Dendritic cell treated with granulocyte-macrophage colony-stimulating factor and Interleukin-4, amounts not matched to agents 40 ng/mL and 50 ng/mL, for 4 days (primary cell): ENCODE data around the gene MYOG.

Source experiments
- H3K27ac Mint-ChIP-seq: one replicate; pipeline ENCODE4 v1.8.0; 2022; ENCODE audit warnings: mild to moderate bottlenecking, mixed read lengths
- H3K27me3 Mint-ChIP-seq: one replicate; pipeline ENCODE4 v1.8.0; 2022; ENCODE audit warnings: mild to moderate bottlenecking, mixed read lengths
- H3K36me3 Mint-ChIP-seq: one replicate; pipeline ENCODE4 v1.8.0; 2022; ENCODE audit warnings: low read depth, mixed read lengths
- H3K4me1 Mint-ChIP-seq: one replicate; pipeline ENCODE4 v1.8.0; 2022; ENCODE audit warnings: low read depth, mixed read lengths
- H3K4me3 Mint-ChIP-seq: one replicate; pipeline ENCODE4 v1.8.0; 2022; ENCODE audit warnings: mild to moderate bottlenecking, moderate library complexity, mixed read lengths
- H3K9me3 Mint-ChIP-seq: one replicate; pipeline ENCODE4 v1.8.0; 2022; ENCODE audit warnings: mixed read lengths
- intact Hi-C: fragments of 100-400 bp; cut with micrococcal nuclease; formaldehyde crosslinking; loops from one replicate; pipeline ENCODE4 v1.15.0; 2022

Gene MYOG

GRCh38 chr1:203045821-203046594 is 39.8 kb downstream of the MYOG start:
- Mint-ChIP-seq H3K4me3 (no peak overlapping the region), H3K27me3 (peaks cover 31% of the 10 kb centered on the region), H3K4me1 (peaks cover 25% of the 10 kb centered on the region), H3K27ac (no peak overlapping the region), H3K36me3 (no peaks in the 10 kb centered on the region), H3K9me3 (no peaks in the 10 kb centered on the region)
- intact Hi-C loops, result no loop called here

DNA sequence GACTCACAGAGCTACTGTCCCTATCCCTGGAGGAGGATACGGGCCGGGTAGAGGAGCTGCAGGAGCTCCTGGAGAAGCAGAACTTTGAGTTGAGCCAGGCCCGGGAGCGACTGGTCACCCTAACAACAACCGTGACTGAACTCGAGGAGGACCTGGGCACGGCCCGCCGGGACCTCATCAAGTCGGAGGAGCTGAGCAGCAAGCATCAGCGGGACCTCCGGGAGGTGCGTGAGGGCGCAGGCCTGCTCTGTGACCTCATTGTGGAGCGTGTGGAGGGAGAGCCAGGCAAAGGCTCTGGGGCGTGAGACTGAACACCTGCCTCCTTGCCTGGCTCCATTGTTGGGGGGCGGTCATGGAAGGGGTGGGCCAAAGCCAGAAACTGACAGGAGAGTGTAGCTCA is 40.5 kb downstream of the MYOG start:
- Mint-ChIP-seq H3K4me1 (peaks cover 18% of the 10 kb centered on the region), H3K27ac (no peak overlapping the region), H3K36me3 (no peaks in the 10 kb centered on the region), H3K27me3 (peaks cover 33% of the 10 kb centered on the region), H3K9me3 (no peaks in the 10 kb centered on the region), H3K4me3 (no peak overlapping the region)
- intact Hi-C loops, result no loop called here

GRCh38 chr1:203044546-203045250 is 41.1 kb downstream of the MYOG start:
- intact Hi-C loops, result no loop called here
- Mint-ChIP-seq H3K4me3 (no peak overlapping the region), H3K36me3 (no peaks in the 10 kb centered on the region), H3K9me3 (no peaks in the 10 kb centered on the region), H3K4me1 (peaks cover 16% of the 10 kb centered on the region), H3K27ac (no peak overlapping the region), H3K27me3 (peaks cover 32% of the 10 kb centered on the region)

GRCh38 chr1:203043830-203044545 is 41.8 kb downstream of the MYOG start:
- intact Hi-C loops, result no loop called here
- H3K36me3 Mint-ChIP-seq, result no peaks in the 10 kb centered on the region
- H3K4me1 Mint-ChIP-seq, result peaks cover 16% of the 10 kb centered on the region
- peaks cover 37% of the 10 kb centered on the region for H3K27me3 Mint-ChIP-seq
- H3K4me3 Mint-ChIP-seq, result no peak overlapping the region
- no peak overlapping the region for H3K27ac Mint-ChIP-seq
- H3K9me3 Mint-ChIP-seq, result no peaks in the 10 kb centered on the region

DNA sequence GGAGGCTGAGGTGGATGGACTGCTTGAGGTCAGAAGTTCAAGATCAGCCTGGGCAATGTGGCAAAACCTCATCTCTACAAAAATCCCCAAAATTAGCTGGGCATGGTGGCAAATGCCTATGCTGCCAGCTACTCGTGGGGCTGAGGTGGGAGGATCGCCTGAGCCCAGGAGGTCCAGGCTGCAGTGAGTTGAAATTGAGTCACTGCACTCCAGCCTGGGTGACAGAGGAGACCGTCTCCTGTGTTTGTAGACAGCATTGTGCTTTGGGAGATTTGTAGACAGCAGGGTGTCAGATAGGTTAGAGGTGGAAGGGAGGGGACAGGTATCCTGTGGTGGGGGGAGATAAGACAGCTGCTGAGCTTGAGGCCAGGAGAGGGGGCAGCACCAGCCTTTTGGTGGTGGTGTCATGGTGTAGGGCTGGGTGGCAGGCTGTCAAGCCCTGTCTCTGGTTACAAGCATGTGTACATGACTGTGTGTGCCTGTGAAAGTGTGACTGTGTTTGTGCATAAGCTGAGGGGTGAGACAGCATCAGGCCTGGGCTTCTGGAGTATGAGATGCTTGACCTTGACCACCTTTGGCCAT is 44.4 kb downstream of the MYOG start:
- Mint-ChIP-seq H3K36me3 (no peaks in the 10 kb centered on the region), H3K9me3 (no peaks in the 10 kb centered on the region), H3K27ac (no peak overlapping the region), H3K4me1 (peaks cover 8% of the 10 kb centered on the region), H3K4me3 (no peak overlapping the region), H3K27me3 (peaks cover 51% of the 10 kb centered on the region)
- intact Hi-C loops, result no loop called here

DNA sequence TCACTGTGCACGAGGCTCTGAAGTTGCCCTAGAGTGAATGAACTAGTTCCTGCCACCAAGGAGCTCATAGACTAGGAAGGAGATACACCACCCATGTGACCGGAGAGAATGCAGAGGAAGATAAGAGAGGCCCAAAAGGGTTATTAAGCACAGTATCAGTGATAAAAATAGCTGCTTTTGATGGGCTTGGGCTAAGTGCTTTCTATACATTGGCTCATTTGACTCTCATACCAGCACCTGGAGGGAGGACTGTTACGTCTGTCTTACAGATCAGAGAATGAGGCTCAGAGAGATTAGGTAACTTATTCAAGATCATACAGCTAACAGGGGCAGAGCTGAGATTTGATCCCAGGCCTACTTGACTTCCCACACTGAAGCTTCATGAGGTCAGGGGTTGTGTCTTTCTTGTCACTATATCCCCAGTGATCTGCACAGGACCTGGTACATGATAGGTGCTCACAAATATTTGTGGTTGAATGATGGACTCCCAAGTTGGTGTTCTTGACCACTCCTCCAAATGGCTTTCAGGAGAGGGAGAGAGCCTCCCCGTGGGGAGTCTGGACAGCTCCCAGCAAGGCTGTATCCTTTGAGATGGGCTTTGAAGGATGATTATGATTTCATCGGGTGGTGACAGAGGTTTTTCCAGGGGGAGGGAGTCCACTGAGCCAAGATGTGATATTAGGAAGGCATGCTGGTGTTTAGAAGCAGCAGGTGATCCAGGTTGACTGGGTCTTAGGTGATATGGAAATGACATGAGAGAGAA is 45.1 kb downstream of the MYOG start:
- intact Hi-C loops, result no loop called here
- no peaks in the 10 kb centered on the region for H3K9me3 Mint-ChIP-seq
- no peaks in the 10 kb centered on the region for H3K36me3 Mint-ChIP-seq
- peaks cover 8% of the 10 kb centered on the region for H3K4me1 Mint-ChIP-seq
- H3K27ac Mint-ChIP-seq, result no peak overlapping the region
- no peak overlapping the region for H3K4me3 Mint-ChIP-seq
- peaks cover 51% of the 10 kb centered on the region for H3K27me3 Mint-ChIP-seq

DNA sequence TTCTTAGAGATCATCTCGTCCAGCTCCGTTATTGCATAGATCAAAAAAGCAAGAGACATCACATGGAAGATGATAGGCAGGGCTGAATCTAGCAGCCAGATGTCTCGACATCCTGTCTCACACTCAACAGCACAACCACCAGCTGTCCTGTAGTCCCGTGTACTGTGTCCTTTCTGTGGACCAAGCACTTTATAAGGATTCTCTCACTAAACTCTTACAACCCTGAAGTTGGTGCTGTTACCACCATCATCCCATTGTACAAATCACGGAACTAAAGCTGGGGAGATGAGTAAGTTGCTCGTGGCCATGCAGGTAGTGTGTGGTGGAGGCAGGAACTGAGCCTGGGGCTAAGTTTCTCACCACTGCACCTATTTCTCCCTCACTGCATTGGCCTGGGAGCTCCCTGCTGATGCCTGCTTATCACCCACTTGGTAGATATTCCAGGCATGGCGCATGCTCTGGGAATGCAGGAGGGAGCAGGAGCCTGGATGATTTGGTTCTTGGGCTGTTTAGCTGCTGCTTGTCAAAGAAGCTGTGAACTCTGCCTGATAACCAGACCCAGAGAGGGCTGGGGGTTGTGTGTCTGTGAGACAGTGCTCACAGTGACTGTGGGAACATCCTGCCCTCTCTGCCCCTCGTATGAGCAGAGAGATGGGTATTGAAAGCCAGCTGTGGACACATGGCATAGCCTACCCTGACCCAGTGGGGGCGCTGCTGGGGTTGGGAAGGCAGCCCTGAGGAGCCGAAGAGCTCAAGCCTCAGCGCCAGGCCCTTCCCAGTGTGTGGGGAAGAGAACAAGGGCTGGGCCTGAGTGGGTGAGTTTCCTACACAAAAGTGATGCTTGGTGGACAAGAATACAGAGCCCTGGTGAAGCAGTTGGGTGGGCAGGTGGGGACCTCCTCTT is 46.0 kb downstream of the MYOG start:
- Mint-ChIP-seq H3K4me1 (peaks cover 16% of the 10 kb centered on the region), H3K27ac (no peak overlapping the region), H3K9me3 (no peaks in the 10 kb centered on the region), H3K27me3 (peaks cover 49% of the 10 kb centered on the region), H3K4me3 (no peak overlapping the region), H3K36me3 (no peaks in the 10 kb centered on the region)
- intact Hi-C loops, result loop anchor here (1.0 to 5.0 kb wide), 4 partner anchors 77 to 229 kb away; no protein-coding TSS in a partner anchor

GRCh38 chr1:203038891-203039608 is 46.8 kb downstream of the MYOG start:
- intact Hi-C loops, result loop anchor here (1.0 to 5.0 kb wide), 4 partner anchors 78 to 230 kb away; no protein-coding TSS in a partner anchor
- peaks cover 24% of the 10 kb centered on the region for H3K4me1 Mint-ChIP-seq
- H3K36me3 Mint-ChIP-seq, result no peaks in the 10 kb centered on the region
- no peak overlapping the region for H3K27ac Mint-ChIP-seq
- H3K27me3 Mint-ChIP-seq, result peaks cover 43% of the 10 kb centered on the region
- no peaks in the 10 kb centered on the region for H3K9me3 Mint-ChIP-seq
- H3K4me3 Mint-ChIP-seq, result no peak overlapping the region

DNA sequence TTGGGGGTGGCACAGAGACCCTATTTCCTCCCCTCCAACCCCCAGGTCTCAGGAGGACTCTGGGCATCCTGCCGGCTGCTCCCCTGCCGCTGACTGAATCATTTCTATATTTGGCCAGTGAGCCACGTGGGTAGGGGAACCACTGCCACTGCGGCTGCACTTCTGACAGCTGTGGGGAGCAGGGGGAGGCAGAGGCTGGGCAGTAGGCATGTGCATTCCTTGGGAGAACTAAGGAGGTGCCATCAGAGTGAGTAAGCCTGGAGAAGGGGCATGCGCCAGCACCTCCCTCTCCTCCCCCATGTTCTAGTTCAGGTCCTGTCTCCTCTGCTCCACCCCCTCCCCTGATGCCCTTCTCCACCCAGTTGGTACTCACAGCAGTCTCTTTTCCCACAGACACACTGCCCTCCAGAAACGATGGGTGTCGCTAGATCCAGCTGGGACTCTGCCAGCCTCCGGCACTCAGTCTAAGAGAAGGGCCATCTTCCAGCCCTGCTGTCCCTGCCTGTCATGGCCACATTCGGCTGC is 47.5 kb downstream of the MYOG start:
- Mint-ChIP-seq H3K4me1 (peaks cover 24% of the 10 kb centered on the region), H3K4me3 (no peak overlapping the region), H3K27ac (no peak overlapping the region), H3K27me3 (peaks cover 43% of the 10 kb centered on the region), H3K36me3 (no peaks in the 10 kb centered on the region), H3K9me3 (no peaks in the 10 kb centered on the region)
- intact Hi-C loops, result loop anchor here (5.0 kb wide), 1 partner anchor 79 kb away; no protein-coding TSS in a partner anchor

DNA sequence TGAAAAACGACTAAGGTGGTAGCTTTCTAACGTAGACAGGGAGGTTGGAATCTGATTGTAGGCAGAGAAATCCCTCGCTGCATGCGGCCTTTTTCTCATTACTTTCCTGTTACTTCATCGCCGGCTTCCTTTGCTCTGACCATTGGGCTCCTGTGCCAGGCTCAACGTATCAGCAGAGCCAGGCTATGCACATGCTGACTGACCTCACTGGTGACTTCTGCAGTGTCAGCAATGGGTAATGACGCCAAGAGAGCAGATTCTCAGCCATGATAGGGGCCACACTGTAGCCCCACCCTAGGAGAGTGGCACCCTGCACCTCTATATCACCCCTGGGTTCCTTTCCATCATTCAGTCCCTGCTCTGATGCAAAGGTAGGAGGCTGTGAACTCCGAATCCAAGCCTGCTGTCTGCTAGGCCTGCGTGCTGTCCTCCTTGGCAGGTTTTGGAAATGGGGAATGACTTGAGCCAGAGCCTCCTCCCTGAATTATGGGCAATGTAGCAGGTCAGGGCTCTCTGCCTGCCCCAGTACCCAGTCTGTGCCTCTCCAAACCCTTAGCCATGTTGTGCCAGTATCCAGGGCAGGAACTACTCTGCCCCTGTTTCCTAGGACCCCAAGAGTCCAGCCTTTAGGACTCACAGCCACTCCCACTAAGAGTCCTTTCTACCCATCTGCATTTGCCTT is 48.2 kb downstream of the MYOG start:
- intact Hi-C loops, result loop anchor here (5.0 kb wide), 1 partner anchor 80 kb away; no protein-coding TSS in a partner anchor
- no peaks in the 10 kb centered on the region for H3K36me3 Mint-ChIP-seq
- peaks cover 43% of the 10 kb centered on the region for H3K27me3 Mint-ChIP-seq
- H3K27ac Mint-ChIP-seq, result no peak overlapping the region
- peaks cover 24% of the 10 kb centered on the region for H3K4me1 Mint-ChIP-seq
- H3K9me3 Mint-ChIP-seq, result no peaks in the 10 kb centered on the region
- H3K4me3 Mint-ChIP-seq, result no peak overlapping the region

DNA sequence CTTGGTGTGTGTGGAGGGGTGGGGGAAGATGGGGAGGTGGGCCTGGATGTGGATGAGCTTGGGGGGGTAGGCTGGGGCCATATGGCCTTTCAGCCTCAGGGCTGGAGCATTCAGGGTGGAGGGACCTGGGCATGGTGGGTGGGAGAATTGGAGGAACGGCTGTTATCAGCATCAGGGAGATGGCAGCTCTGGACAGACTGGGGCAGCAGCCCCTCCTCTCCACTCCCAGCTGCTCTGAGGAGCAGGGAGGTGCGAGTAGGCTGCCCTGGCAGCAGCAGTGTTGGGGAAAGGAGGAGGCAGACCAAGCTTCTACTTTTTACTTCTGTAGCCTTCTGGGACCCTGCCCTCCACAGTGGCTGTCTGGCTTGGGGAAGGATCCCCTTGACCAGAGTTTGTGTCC is 49.3 kb downstream of the MYOG start:
- intact Hi-C loops, result loop anchor here (5.0 kb wide), 1 partner anchor 81 kb away; no protein-coding TSS in a partner anchor
- H3K4me1 Mint-ChIP-seq, result peaks cover 26% of the 10 kb centered on the region
- no peaks in the 10 kb centered on the region for H3K36me3 Mint-ChIP-seq
- no peaks in the 10 kb centered on the region for H3K9me3 Mint-ChIP-seq
- no peak overlapping the region for H3K4me3 Mint-ChIP-seq
- no peak overlapping the region for H3K27ac Mint-ChIP-seq
- H3K27me3 Mint-ChIP-seq, result peaks cover 41% of the 10 kb centered on the region
